Measurements from ENCODE around the gene MAPT. TPM values are rescaled to one million over a fixed set of nuclear protein-coding genes. Genes with fewer than 3 reads are reported as not detected.
A peak's percentile ranks its signal among the peaks of the same experiment; 100 is the strongest.

MAPT gene
- total RNA-seq, 6 experiments from 2014 or later = 0.11 to 0.43 (median 0.26) TPM

- Mint-ChIP-seq H3K9me3 (no peaks in the 10 kb centered on the region), H3K27ac (no peak overlapping the region), H3K36me3 (ENCODE audit: low read depth) (peaks cover 22% of the 10 kb centered on the region), H3K27me3 (ENCODE audit: insufficient read depth) (peaks cover 6% of the 10 kb centered on the region), H3K4me3 (no peak overlapping the region), H3K4me1 (ENCODE audit: low read depth) (peaks cover 14% of the 10 kb centered on the region)
- no peak for TF ChIP-seq CTCF (IDR thresholded peaks at IDR 0.05)
- DNase-seq = no peak
Measured at GRCh38 chr17:46039592-46040186, 145.3 kb downstream of the MAPT start.

- H3K27ac Mint-ChIP-seq = no peak overlapping the region
- peaks cover 2% of the 10 kb centered on the region for H3K27me3 Mint-ChIP-seq (ENCODE audit: insufficient read depth)
- no peaks in the 10 kb centered on the region for H3K9me3 Mint-ChIP-seq
- H3K36me3 Mint-ChIP-seq (ENCODE audit: low read depth) = peaks cover 19% of the 10 kb centered on the region
- DNase-seq = no peak
- no peak for TF ChIP-seq CTCF (IDR thresholded peaks at IDR 0.05)
- H3K4me1 Mint-ChIP-seq (ENCODE audit: low read depth) = peaks cover 20% of the 10 kb centered on the region
- no peak overlapping the region; the same call in 1 of the 2 replicates for H3K4me3 Mint-ChIP-seq
Measured at GRCh38 chr17:46042246-46042645, 147.9 kb downstream of the MAPT start.

- peaks cover 2% of the 10 kb centered on the region for H3K27me3 Mint-ChIP-seq (ENCODE audit: insufficient read depth)
- 0 out of 2 replicates have a peak overlapping the region, but pooled peaks have one; percentile 29 for H3K27ac Mint-ChIP-seq
- peaks cover 16% of the 10 kb centered on the region for H3K36me3 Mint-ChIP-seq (ENCODE audit: low read depth)
- TF ChIP-seq CTCF (IDR thresholded peaks at IDR 0.05) = no peak
- DNase-seq = no peak
- no peak overlapping the region for H3K4me3 Mint-ChIP-seq
- H3K4me1 Mint-ChIP-seq (ENCODE audit: low read depth) = peaks cover 20% of the 10 kb centered on the region
- no peaks in the 10 kb centered on the region for H3K9me3 Mint-ChIP-seq
Measured at GRCh38 chr17:46042925-46043324, 148.6 kb downstream of the MAPT start.

- Mint-ChIP-seq H3K27me3 (ENCODE audit: insufficient read depth) (peaks cover 2% of the 10 kb centered on the region), H3K36me3 (ENCODE audit: low read depth) (peaks cover 9% of the 10 kb centered on the region), H3K4me1 (ENCODE audit: low read depth) (peaks cover 20% of the 10 kb centered on the region), H3K9me3 (no peaks in the 10 kb centered on the region), H3K27ac (peak overlapping the region; percentile 29; the same call in 1 of the 2 replicates), H3K4me3 (no peak overlapping the region)
- TF ChIP-seq CTCF (IDR thresholded peaks at IDR 0.05) = no peak
- no peak for DNase-seq
Measured at GRCh38 chr17:46043606-46044005, 149.3 kb downstream of the MAPT start.

GRCh38 chr17:46044286-46044928 lies 150.1 kb downstream of the MAPT start:
- peak; percentile 85 for DNase-seq
- peaks cover 1% of the 10 kb centered on the region for H3K27me3 Mint-ChIP-seq (ENCODE audit: insufficient read depth)
- H3K4me1 Mint-ChIP-seq (ENCODE audit: low read depth) = peaks cover 20% of the 10 kb centered on the region
- peaks cover 10% of the 10 kb centered on the region for H3K36me3 Mint-ChIP-seq (ENCODE audit: low read depth)
- H3K4me3 Mint-ChIP-seq = no peak overlapping the region
- peak overlapping the region; percentile 20; the same call in 1 of the 2 replicates for H3K27ac Mint-ChIP-seq
- no peaks in the 10 kb centered on the region for H3K9me3 Mint-ChIP-seq
- peak; percentile 92 for TF ChIP-seq CTCF (IDR thresholded peaks at IDR 0.05)
